ENCODE results near the gene FILIP1L. TPM values are rescaled to one million over a fixed set of nuclear protein-coding genes. Genes with fewer than 3 reads are reported as not detected.

Gene FILIP1L
- total and polyA plus RNA-seq, 2 of the 4 experiments (the other 2 are of a cell fraction) = 11.5 to 19.9 TPM

DNA sequence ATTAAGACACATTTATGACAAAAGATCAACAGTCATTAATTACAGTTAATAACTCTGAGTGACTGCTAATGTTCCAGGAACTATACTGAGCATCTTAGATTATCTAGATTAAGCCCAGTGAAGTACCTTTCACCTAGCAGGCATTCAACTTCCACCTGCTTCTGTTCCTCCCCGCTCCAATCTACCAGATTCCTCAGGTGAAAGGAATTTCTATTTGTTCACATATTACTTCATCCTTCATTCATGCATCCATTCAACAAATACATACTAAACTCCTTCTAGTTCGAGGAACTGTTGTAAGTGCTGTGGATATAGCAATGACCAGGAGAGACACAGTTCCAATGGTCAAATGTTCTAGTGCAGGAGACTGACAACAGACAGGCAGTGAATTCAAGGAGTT lies 139.3 kb downstream of the FILIP1L start:
- Histone ChIP-seq H2BK120ac (ENCODE audit: low read depth, low read length) (no peak overlapping the region), H3K56ac (ENCODE audit: extremely low read depth, insufficient read depth, low read length) (no peak overlapping the region), H2AK5ac (ENCODE audit: low read depth, low read length) (no peak overlapping the region), H3K14ac (replicated peaks; ENCODE audit: low read depth, low read length) (no peak overlapping the region), H3K9me3 (ENCODE audit: control insufficient read depth, insufficient read depth, low read length) (0 out of 2 replicates have a peak, but pooled peaks cover 2% of the 10 kb centered on the region), H3K36me3 (ENCODE audit: control insufficient read depth, insufficient read depth, low read length) (no peaks in the 10 kb centered on the region), H3K9me1 (ENCODE audit: insufficient read depth, low read length) (no peaks in the 10 kb centered on the region), H4K5ac (ENCODE audit: low read depth, low read length) (no peak overlapping the region), H3K27me3 (ENCODE audit: control insufficient read depth, insufficient read depth, low read length) (no peaks in the 10 kb centered on the region), H4K91ac (ENCODE audit: insufficient read depth, low read depth, low read length) (no peak overlapping the region), H3K79me1 (ENCODE audit: low read depth in 1 of 2, low read length in 2 of 2) (no peaks in the 10 kb centered on the region), H3K18ac (ENCODE audit: low read depth, low read length) (no peak overlapping the region), H3K23ac (ENCODE audit: low read depth, low read length) (no peak overlapping the region), H3K4me2 (ENCODE audit: low read depth, low read length) (no peak overlapping the region), H2BK15ac (ENCODE audit: low read depth, low read length) (no peak overlapping the region), H2BK20ac (ENCODE audit: low read depth, low read length) (no peak overlapping the region), H2BK5ac (ENCODE audit: low read depth, low read length, poor library complexity, severe bottlenecking) (no peak overlapping the region), H2AK9ac (replicated peaks; ENCODE audit: low read depth, low read length, poor library complexity) (no peak overlapping the region), H3K4me1 (ENCODE audit: control insufficient read depth, insufficient read depth, low read length) (peaks cover 2% of the 10 kb centered on the region; the same call in 1 of the 2 replicates), H4K8ac (ENCODE audit: low read depth in 2 of 2, low read length in 2 of 2) (no peak overlapping the region), H3K4ac (ENCODE audit: low read depth, low read length) (no peak overlapping the region), H4K20me1 (ENCODE audit: insufficient read depth, low read length) (no peaks in the 10 kb centered on the region), H3K9ac (ENCODE audit: low read depth, low read length) (no peak overlapping the region), H3K4me3 (ENCODE audit: insufficient read depth, low read depth, low read length) (no peak overlapping the region), H3K27ac (ENCODE audit: insufficient read depth, low read length) (no peak overlapping the region), H2AFZ (replicated peaks; ENCODE audit: low read length, poor library complexity) (no peak overlapping the region)
- intact Hi-C loops (cut with micrococcal nuclease) (loop anchor here (5.0 kb wide), 1 partner anchor 47 kb away; no protein-coding TSS in a partner anchor), dilution Hi-C loops (cut with HindIII; ENCODE audit: low sequenced_read_pairs, unreplicated experiment) (no loop called here), in situ Hi-C loops (cut with MboI; ENCODE audit: low sequenced_read_pairs) (loop anchor here (25.0 kb wide), 1 partner anchor 87 kb away; no protein-coding TSS in a partner anchor)
- CTCF ChIA-PET = no interaction called here
- no peak for DNase-seq
- WGBS, 2 experiments (ENCODE audit: extremely low coverage in 2 of 2, insufficient read length in 1 of 2) = no CpG with 5 or more reads among the region's 2 CpGs
- POLR2A ChIA-PET (ENCODE audit: unreplicated experiment) = no interaction called here
- TF ChIP-seq CEBPB (IDR thresholded peaks at IDR 0.05; ENCODE audit: low read depth, low read length) = no peak
- TF ChIP-seq, protein P1, sequence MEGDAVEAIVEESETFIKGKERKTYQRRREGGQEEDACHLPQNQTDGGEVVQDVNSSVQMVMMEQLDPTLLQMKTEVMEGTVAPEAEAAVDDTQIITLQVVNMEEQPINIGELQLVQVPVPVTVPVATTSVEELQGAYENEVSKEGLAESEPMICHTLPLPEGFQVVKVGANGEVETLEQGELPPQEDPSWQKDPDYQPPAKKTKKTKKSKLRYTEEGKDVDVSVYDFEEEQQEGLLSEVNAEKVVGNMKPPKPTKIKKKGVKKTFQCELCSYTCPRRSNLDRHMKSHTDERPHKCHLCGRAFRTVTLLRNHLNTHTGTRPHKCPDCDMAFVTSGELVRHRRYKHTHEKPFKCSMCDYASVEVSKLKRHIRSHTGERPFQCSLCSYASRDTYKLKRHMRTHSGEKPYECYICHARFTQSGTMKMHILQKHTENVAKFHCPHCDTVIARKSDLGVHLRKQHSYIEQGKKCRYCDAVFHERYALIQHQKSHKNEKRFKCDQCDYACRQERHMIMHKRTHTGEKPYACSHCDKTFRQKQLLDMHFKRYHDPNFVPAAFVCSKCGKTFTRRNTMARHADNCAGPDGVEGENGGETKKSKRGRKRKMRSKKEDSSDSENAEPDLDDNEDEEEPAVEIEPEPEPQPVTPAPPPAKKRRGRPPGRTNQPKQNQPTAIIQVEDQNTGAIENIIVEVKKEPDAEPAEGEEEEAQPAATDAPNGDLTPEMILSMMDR (conservative IDR thresholded peaks at IDR 0.05; ENCODE audit: low read depth, low read length) = no peak
- ATAC-seq (ENCODE audit: low read depth) = no peak
- BruUV-seq (replicated peaks) = no TSS peak

Data from IMR-90 (cell line).